ENCODE measurements around the gene MTMR4.

GRCh38 chr17:58475985-58476384 is 38.5 kb downstream of the MTMR4 start:
- TF ChIP-seq CTCF (IDR thresholded peaks at IDR 0.05) (no peak), POLR2A (IDR thresholded peaks at IDR 0.05) (no peak)

Measured in lower leg skin (tissue), 3 donors.